Vagina (tissue), 2 donors: Measurements from ENCODE around the gene CSTPP1. TPM values are rescaled to one million over a fixed set of nuclear protein-coding genes. Genes with fewer than 3 reads are reported as not detected.
"Not testable (repeated sequence)": the region's sequence is repeated elsewhere in the genome, so short reads cannot be mapped to it uniquely, and the experiment has no call there.

Experiments
- DNase-seq, 2 donors: peaks; one replicate each; pipeline ENCODE4 v3.0.0-alpha.2; 2017; ENCODE audit errors: extremely low spot score in 2 of 2
- H3K27ac ChIP-seq: fragments of 200-600 bp; sonication (generic); one replicate; pipeline ENCODE4 v1.5.1; 2019
- H3K27me3 ChIP-seq: fragments of 200-600 bp; sonication (generic); one replicate; pipeline ENCODE4 v1.5.1; 2019
- H3K36me3 ChIP-seq, 2 donors: fragments of 200-600 bp; sonication (generic); one replicate each; pipeline ENCODE4 v1.5.1; 2017 to 2019
- H3K4me1 ChIP-seq: fragments of 200-600 bp; sonication (generic); one replicate; pipeline ENCODE4 v1.5.1; 2019
- H3K4me3 ChIP-seq, 2 donors: fragments of 200-600 bp; sonication (generic); 1 replicate in 1 of 2; 2 replicates in 1 of 2; pipeline ENCODE4 v1.5.1; 2016 to 2019
- H3K9me3 ChIP-seq: fragments of 200-600 bp; sonication (generic); one replicate; pipeline ENCODE4 v1.5.1; 2019
- POLR2A ChIP-seq, 2 donors: fragments of 450-650 bp; IDR thresholded peaks; one replicate each; pipeline ENCODE4 v1.6.1; 2017; ENCODE audit warnings: antibody characterized with exemption in 2 of 2, mild to moderate bottlenecking in 2 of 2, moderate library complexity in 2 of 2
- POLR2AphosphoS5 ChIP-seq, 2 donors: sonication (generic); formaldehyde crosslinking; IDR thresholded peaks; one replicate each; pipeline ENCODE4 v1.9.0; 2017; ENCODE audit warnings: antibody characterized with exemption in 2 of 2, mild to moderate bottlenecking in 2 of 2, low read depth in 1 of 2; ENCODE audit not compliant: insufficient read depth in 1 of 2
- intact Hi-C: fragments of 100-400 bp; cut with DNase I; formaldehyde crosslinking; loops from one replicate; pipeline ENCODE4 v1.15.1; 2023
- total RNA-seq: library from RNA; depleted of rRNA; stranded (reverse); fragments of >200 nt; gene quantifications from one replicate; pipeline ENCODE4 v1.2.3, GENCODE V29; 2016
- TF ChIP-seq, protein P1 (sequence below), 3 experiments: fragments of 450-650 bp in 2 of 3; fragments of 200-600 bp in 1 of 3; sonication (generic) in 1 of 3; IDR thresholded peaks; one replicate each; pipeline ENCODE4 v1.5.1; 2017 to 2019; ENCODE audit warnings: antibody characterized with exemption in 3 of 3, mild to moderate bottlenecking in 2 of 3, moderate library complexity in 2 of 3

The CSTPP1 gene
- total RNA-seq, 1 donor from 2014 or later = 30.7 TPM

DNA sequence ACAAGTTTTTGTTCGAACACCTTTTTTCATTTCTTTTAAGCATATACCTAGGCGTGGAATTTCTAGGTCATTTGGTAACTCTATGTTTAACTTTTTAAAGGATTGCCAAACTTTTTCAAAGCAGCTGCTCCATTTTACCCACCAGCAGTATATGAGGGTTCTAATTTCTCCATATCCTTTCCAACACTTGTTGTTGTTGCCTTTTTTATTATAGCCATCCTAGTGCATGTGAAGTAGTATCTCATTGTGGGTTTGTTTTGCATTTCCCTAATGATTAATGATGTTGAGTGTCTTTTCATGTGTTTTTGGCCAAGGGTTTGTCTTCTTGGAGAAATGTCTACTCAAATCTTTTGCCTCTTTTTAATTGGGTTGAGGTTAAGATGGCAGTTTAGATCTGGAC, 24.5 kb downstream of the CSTPP1 start:
- intact Hi-C loops = no loop called here
- no peaks in the 10 kb centered on the region for H3K27me3 ChIP-seq
- no peak overlapping the region for H3K4me3 ChIP-seq
- no peaks in the 10 kb centered on the region for H3K4me1 ChIP-seq
- no peaks in the 10 kb centered on the region for H3K9me3 ChIP-seq
- TF ChIP-seq POLR2AphosphoS5 (IDR thresholded peaks at IDR 0.05; ENCODE audit: insufficient read depth in 1 of 2, low read depth in 1 of 2) (no peak), POLR2A (IDR thresholded peaks at IDR 0.05) (no peak)
- TF ChIP-seq, protein P1, sequence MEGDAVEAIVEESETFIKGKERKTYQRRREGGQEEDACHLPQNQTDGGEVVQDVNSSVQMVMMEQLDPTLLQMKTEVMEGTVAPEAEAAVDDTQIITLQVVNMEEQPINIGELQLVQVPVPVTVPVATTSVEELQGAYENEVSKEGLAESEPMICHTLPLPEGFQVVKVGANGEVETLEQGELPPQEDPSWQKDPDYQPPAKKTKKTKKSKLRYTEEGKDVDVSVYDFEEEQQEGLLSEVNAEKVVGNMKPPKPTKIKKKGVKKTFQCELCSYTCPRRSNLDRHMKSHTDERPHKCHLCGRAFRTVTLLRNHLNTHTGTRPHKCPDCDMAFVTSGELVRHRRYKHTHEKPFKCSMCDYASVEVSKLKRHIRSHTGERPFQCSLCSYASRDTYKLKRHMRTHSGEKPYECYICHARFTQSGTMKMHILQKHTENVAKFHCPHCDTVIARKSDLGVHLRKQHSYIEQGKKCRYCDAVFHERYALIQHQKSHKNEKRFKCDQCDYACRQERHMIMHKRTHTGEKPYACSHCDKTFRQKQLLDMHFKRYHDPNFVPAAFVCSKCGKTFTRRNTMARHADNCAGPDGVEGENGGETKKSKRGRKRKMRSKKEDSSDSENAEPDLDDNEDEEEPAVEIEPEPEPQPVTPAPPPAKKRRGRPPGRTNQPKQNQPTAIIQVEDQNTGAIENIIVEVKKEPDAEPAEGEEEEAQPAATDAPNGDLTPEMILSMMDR (IDR thresholded peaks at IDR 0.05) = no peak
- no peak for DNase-seq
- H3K27ac ChIP-seq = no peak overlapping the region
- no peaks in the 10 kb centered on the region for H3K36me3 ChIP-seq

DNA sequence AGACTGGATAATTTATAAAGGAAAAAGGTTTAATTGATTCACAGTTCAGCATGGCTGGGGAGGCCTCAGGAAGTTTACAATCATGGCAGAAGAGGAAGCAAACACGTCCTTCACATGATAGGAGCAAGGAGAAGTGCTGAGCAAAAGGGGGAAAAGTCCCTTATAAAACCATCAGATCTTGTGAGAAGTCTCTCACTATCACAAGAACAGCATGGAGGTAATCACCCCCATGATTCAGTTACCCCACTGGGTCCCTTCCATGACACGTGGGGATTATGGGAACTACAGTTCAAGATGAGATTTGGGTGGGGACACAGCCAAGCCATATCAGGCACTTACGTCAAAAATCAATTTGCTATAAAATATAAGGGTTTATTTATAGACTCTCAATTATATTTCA, 25.3 kb downstream of the CSTPP1 start:
- H3K27ac ChIP-seq, H3K36me3 ChIP-seq, DNase-seq, intact Hi-C loops, H3K4me3 ChIP-seq, H3K9me3 ChIP-seq, H3K4me1 ChIP-seq, H3K27me3 ChIP-seq: not testable (repeated sequence)

DNA sequence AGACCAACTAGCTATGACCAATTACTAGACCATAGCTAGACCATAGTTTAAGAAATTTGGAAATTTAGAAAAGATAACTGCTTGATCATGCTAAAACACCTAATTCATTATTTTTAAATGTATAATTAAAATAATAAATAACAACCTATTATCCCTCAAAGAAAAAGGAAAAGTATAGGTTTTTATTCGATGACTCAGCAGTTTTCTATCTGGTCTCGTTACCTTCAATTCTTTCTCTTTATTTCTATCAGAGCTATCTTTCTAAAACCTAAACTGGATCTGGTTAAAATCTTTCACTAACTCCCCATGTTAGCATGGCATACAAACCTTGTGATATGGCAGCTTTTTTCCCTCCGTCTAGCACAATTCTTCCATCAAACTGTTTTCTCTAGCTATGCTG, 27.3 kb downstream of the CSTPP1 start:
- Histone ChIP-seq H3K4me3 (no peak overlapping the region), H3K9me3 (no peaks in the 10 kb centered on the region), H3K36me3 (no peaks in the 10 kb centered on the region), H3K4me1 (no peaks in the 10 kb centered on the region), H3K27me3 (no peaks in the 10 kb centered on the region), H3K27ac (no peak overlapping the region)
- intact Hi-C loops = no loop called here
- no peak for DNase-seq
- TF ChIP-seq POLR2A (IDR thresholded peaks at IDR 0.05) (no peak), POLR2AphosphoS5 (IDR thresholded peaks at IDR 0.05; ENCODE audit: insufficient read depth in 1 of 2, low read depth in 1 of 2) (no peak)
- TF ChIP-seq, protein P1 (IDR thresholded peaks at IDR 0.05) = no peak

DNA sequence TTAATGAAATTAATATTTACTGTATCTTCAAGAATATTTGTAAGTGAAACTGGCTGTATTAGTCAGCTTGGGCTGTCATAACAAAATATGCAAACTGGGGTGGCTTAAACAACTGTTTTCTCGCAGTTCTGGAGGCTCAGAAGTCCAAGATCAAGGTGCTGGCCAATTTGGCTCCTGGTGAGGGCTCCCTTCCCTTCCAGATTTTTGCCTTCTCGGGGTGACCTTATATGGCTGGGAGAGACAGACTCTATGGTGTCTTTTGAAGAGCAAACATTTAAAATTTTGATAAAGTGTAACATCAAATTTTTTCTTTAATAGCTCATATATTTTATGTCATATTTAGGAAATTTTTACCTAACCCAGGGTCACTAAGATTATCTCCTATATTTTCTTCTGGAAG, 30.2 kb downstream of the CSTPP1 start:
- no peak overlapping the region for H3K27ac ChIP-seq
- no peaks in the 10 kb centered on the region for H3K36me3 ChIP-seq
- H3K4me3 ChIP-seq = no peak overlapping the region
- intact Hi-C loops = no loop called here
- DNase-seq = no peak
- no peak for TF ChIP-seq POLR2AphosphoS5 (IDR thresholded peaks at IDR 0.05; ENCODE audit: insufficient read depth in 1 of 2, low read depth in 1 of 2)
- TF ChIP-seq POLR2A (IDR thresholded peaks at IDR 0.05) = no peak
- TF ChIP-seq, protein P1 (IDR thresholded peaks at IDR 0.05) = no peak
- H3K9me3 ChIP-seq = no peaks in the 10 kb centered on the region
- H3K4me1 ChIP-seq = no peaks in the 10 kb centered on the region
- H3K27me3 ChIP-seq = no peaks in the 10 kb centered on the region

DNA sequence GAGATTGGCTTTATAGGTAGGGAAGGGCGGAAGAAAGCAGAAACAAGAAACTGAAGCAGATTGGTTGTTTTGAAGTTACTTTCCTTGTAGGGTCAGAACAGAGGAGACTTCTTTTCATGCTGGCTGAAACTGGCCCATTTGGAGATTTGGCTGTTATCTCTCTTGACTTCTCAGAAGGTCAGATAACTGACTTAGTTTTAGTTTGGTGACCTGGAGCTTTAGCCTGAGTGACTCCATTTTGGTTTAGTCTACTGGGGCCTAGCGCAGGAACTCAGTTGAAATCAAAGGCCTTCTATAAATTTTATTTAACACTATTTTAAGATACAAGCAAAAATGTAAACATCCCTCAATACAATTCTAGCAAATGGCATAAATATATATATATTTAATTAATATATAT, 31.4 kb downstream of the CSTPP1 start:
- intact Hi-C loops = no loop called here
- no peaks in the 10 kb centered on the region for H3K27me3 ChIP-seq
- H3K4me3 ChIP-seq = no peak overlapping the region
- H3K4me1 ChIP-seq = no peaks in the 10 kb centered on the region
- no peak for DNase-seq
- no peaks in the 10 kb centered on the region for H3K36me3 ChIP-seq
- TF ChIP-seq, protein P1 (IDR thresholded peaks at IDR 0.05) = no peak
- no peak for TF ChIP-seq POLR2AphosphoS5 (IDR thresholded peaks at IDR 0.05; ENCODE audit: insufficient read depth in 1 of 2, low read depth in 1 of 2)
- no peak for TF ChIP-seq POLR2A (IDR thresholded peaks at IDR 0.05)
- H3K9me3 ChIP-seq = no peaks in the 10 kb centered on the region
- no peak overlapping the region for H3K27ac ChIP-seq

DNA sequence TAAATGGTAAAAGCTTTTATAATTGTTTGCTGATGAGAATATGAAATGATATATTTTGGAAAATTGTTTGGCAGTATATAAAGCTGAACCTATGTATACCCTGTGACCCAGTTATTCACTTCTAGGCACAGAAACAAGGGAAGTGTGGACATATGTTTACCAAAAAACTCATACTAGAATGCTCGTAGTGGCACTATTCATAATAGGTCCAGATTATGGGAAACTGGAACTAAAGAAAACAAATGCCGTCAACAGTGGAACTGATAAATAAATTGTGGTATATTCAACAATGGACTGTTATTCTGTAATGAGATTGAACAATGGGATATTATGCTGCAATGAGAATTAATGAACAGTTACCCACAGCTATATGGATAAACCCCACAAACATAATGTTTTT, 32.8 kb downstream of the CSTPP1 start:
- no peak overlapping the region for H3K4me3 ChIP-seq
- intact Hi-C loops = no loop called here
- H3K9me3 ChIP-seq = no peaks in the 10 kb centered on the region
- H3K4me1 ChIP-seq = no peaks in the 10 kb centered on the region
- TF ChIP-seq POLR2A (IDR thresholded peaks at IDR 0.05) = no peak
- TF ChIP-seq, protein P1 (IDR thresholded peaks at IDR 0.05) = no peak
- TF ChIP-seq POLR2AphosphoS5 (IDR thresholded peaks at IDR 0.05; ENCODE audit: insufficient read depth in 1 of 2, low read depth in 1 of 2) = no peak
- no peaks in the 10 kb centered on the region for H3K36me3 ChIP-seq
- H3K27me3 ChIP-seq = no peaks in the 10 kb centered on the region
- no peak overlapping the region for H3K27ac ChIP-seq
- no peak for DNase-seq
